BJ (cell line): ENCODE measurements around the gene DYRK4. TPM values are rescaled to one million over a fixed set of nuclear protein-coding genes. Genes with fewer than 3 reads are reported as not detected.

Experiments
- CTCF ChIA-PET: fragments of 350-600 bp; formaldehyde crosslinking; extraction: SDS; loops from one replicate; lab custom pipeline; 2021; ENCODE audit warnings: antibody characterized with exemption, inconsistent platforms; lab: Yijun Ruan, JAX
- POLR2A ChIA-PET: fragments of 300-600 bp; sonication (Branson Sonifier 250); formaldehyde crosslinking; extraction: SDS; loops from one replicate; lab custom pipeline; 2021; ENCODE audit warnings: antibody characterized with exemption; lab: Charles Lee
- DNase-seq: peaks from one replicate; pipeline ENCODE4 v3.0.0-alpha.2; 2011; ENCODE audit warnings: low read depth
- H3K27me3 ChIP-seq: 2 replicates; pipeline ENCODE4 v1.6.0; 2011; ENCODE audit warnings: low read length; ENCODE audit not compliant: control insufficient read depth, insufficient read depth
- H3K36me3 ChIP-seq: 2 replicates; pipeline ENCODE4 v1.5.1; 2011; ENCODE audit warnings: low read length; ENCODE audit not compliant: control insufficient read depth, insufficient read depth
- H3K4me3 ChIP-seq: 2 replicates; pipeline ENCODE4 v1.5.1; 2011; ENCODE audit warnings: low read depth, mild to moderate bottlenecking, control low read depth, low read length
- CTCF ChIP-seq: IDR thresholded peaks from 2 replicates; pipeline ENCODE4 v1.5.1; 2011; ENCODE audit warnings: low read depth, mild to moderate bottlenecking, control low read depth, inconsistent platforms, low read length, moderate library complexity; ENCODE audit not compliant: insufficient read depth
- polyA plus RNA-seq: library from polyadenylated mRNA; depleted of rRNA; stranded (reverse); fragments of >200 nt; gene quantifications from 2 replicates; pipeline ENCODE4 v1.2.3, GENCODE V29; 2011

The DYRK4 gene
- polyA plus RNA-seq, 1 experiment: 77.5 TPM

- H3K36me3 ChIP-seq: 0 out of 2 replicates have a peak, but pooled peaks cover 1% of the 10 kb centered on the region
- no peak for TF ChIP-seq CTCF
- CTCF ChIA-PET: interaction anchor here (0.6 to 1.2 kb wide), 3 partner anchors 9 to 224 kb away, joined by 3 to 7 read pairs (median 3); no protein-coding TSS in a partner anchor
- POLR2A ChIA-PET: no interaction called here
- no peaks in the 10 kb centered on the region for H3K27me3 ChIP-seq
- DNase-seq: no peak
- H3K4me3 ChIP-seq: no peak overlapping the region
Measured at GRCh38 chr12:4530982-4531586, 30.9 kb upstream of the DYRK4 start.

DNA sequence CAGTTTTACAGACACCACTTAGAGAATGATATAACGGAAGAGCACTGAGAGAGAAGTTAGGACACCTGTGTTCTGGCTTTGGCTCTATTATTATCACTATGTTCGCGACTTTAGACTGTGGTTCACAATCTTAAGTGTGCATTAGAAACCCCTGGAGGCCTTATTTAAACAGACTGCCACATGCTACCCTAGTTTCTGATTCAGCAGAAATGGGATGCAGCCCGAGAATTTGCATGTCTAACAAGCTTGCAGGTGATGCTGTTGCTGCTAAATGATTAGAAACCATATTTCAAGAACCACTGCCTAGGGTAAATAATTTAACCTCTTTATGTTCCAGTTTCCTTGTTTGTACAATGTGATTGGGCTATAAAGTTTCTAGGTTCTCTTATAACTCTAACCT, 26.9 kb upstream of the DYRK4 start:
- ChIA-PET POLR2A (no interaction called here), CTCF (interaction anchor here (0.6 to 1.2 kb wide), 3 partner anchors 8 to 893 kb away, joined by 3 to 5 read pairs (median 4); no protein-coding TSS in a partner anchor)
- TF ChIP-seq CTCF: no peak
- no peak overlapping the region for H3K4me3 ChIP-seq
- no peaks in the 10 kb centered on the region for H3K27me3 ChIP-seq
- no peak for DNase-seq
- 0 out of 2 replicates have a peak, but pooled peaks cover 1% of the 10 kb centered on the region for H3K36me3 ChIP-seq

DNA sequence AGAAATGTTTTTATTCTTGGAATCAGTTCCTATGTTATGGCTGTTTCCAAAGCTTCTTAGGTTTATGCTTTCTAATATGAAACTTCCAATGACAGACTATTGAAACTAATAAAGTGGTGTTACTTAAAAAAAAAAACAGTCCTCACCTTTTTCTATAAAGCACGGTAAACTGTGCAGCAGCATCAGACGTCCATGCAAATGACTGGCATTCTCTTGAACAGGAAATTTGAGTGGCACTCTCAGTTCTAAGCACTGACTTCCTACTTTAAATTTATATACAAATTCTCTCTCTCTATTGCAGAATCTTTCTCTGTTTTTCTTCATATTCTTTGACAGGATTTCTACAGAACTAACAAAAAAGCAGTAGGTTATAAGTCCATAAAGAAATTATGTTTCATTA, 26.1 kb upstream of the DYRK4 start:
- no peak for TF ChIP-seq CTCF
- Histone ChIP-seq H3K4me3 (no peak overlapping the region), H3K27me3 (no peaks in the 10 kb centered on the region), H3K36me3 (0 out of 2 replicates have a peak, but pooled peaks cover 1% of the 10 kb centered on the region)
- ChIA-PET POLR2A (no interaction called here), CTCF (interaction anchor here (0.6 to 1.2 kb wide), 2 partner anchors 8 to 892 kb away, joined by 3 to 4 read pairs; no protein-coding TSS in a partner anchor)
- no peak for DNase-seq

- TF ChIP-seq CTCF: no peak
- ChIA-PET CTCF (interaction anchor here (0.5 kb wide), 1 partner anchor 542 kb away, joined by 4 read pairs; no protein-coding TSS in a partner anchor), POLR2A (no interaction called here)
- Histone ChIP-seq H3K36me3 (no peaks in the 10 kb centered on the region), H3K27me3 (no peaks in the 10 kb centered on the region), H3K4me3 (peak within 1 kb of the TSS; percentile 86)
- DNase-seq: peak; percentile 79
Measured at GRCh38 chr12:4538207-4539160, 23.5 kb upstream of the DYRK4 start, which contains the start of gene RAD51AP1. RAD51AP1 (plus strand) TSS chr12:4538890; CDS start chr12:4538940, 50 bp downstream.
